Peyer's patch (tissue), 4 donors: Measurements from ENCODE around the gene KIAA1671. TPM values are rescaled to one million over a fixed set of nuclear protein-coding genes. Genes with fewer than 3 reads are reported as not detected.

Experiments used
- DNase-seq, 3 donors: peaks; one replicate each; pipeline ENCODE4 v3.0.0-alpha.2; 2017 to 2019
- H3K27ac ChIP-seq, 4 donors: fragments of 200-600 bp; sonication (generic); one replicate each; pipeline ENCODE4 v1.5.1; 2016 to 2019
- H3K27me3 ChIP-seq, 2 donors: fragments of 200-600 bp; sonication (generic); one replicate each; pipeline ENCODE4 v1.5.1; 2019
- H3K36me3 ChIP-seq, 3 donors: fragments of 200-600 bp; sonication (generic); one replicate each; pipeline ENCODE4 v1.5.1; 2016 to 2019
- H3K4me1 ChIP-seq, 4 donors: fragments of 200-600 bp; sonication (generic); one replicate each; pipeline ENCODE4 v1.5.1; 2016 to 2019
- H3K4me3 ChIP-seq, 4 donors: fragments of 200-600 bp; sonication (generic); 1 replicate in 3 of 4; 2 replicates in 1 of 4; pipeline ENCODE4 v1.5.1; 2016 to 2019; ENCODE audit warnings: mild to moderate bottlenecking in 1 of 4
- H3K9me3 ChIP-seq, 4 donors: fragments of 200-600 bp; sonication (generic); one replicate each; pipeline ENCODE4 v1.5.1; 2016 to 2019; ENCODE audit warnings: mild to moderate bottlenecking in 1 of 4
- POLR2A ChIP-seq, 2 donors: fragments of 450-650 bp; IDR thresholded peaks; one replicate each; pipeline ENCODE4 v1.5.1; 2017; ENCODE audit warnings: antibody characterized with exemption in 2 of 2, mild to moderate bottlenecking in 2 of 2, moderate library complexity in 2 of 2
- total RNA-seq, 4 donors: library from RNA; depleted of rRNA; stranded (reverse); fragments of >200 nt; gene quantifications; one replicate each; pipeline ENCODE4 v1.1.0, GENCODE V29; 2016
- TF ChIP-seq, protein P1 (sequence below), 6 experiments: fragments of 450-650 bp in 4 of 6; fragments of 200-600 bp in 2 of 6; sonication (generic) in 1 of 6; IDR thresholded peaks; one replicate each; pipeline ENCODE4 v1.5.1; 2017 to 2019; ENCODE audit warnings: antibody characterized with exemption in 6 of 6, mild to moderate bottlenecking in 3 of 6, moderate library complexity in 1 of 6

Gene KIAA1671
- total RNA-seq, 4 donors from 2014 or later, result 41.3 to 149 (median 113) TPM

DNA sequence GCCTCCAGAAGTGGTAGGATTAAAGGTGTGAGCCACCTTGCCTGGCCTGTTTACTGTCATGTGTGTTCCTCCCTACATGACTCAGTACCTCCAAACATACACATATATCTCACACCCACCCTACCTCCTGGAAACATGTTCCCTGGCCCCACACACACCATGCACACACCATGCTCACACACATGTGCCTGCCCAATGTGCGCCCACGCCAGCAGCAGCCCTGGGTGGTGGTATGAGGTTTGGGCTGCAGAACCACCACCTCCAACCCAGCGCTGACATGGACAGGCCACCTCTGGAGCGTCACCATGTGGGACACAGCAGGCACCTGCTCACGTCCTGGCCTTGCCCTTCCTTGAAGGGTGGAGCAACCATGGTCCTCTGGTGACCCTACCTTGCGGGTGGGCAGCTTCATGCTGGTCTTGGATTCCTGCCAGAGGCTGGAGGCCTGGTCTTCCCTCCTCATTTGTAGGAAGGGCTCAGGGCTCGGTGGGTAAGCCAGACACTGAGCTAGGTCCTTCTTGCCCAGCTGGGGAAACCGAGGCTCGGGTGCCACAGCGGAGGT is 37.9 kb downstream of the KIAA1671 start:
- TF ChIP-seq, protein P1, sequence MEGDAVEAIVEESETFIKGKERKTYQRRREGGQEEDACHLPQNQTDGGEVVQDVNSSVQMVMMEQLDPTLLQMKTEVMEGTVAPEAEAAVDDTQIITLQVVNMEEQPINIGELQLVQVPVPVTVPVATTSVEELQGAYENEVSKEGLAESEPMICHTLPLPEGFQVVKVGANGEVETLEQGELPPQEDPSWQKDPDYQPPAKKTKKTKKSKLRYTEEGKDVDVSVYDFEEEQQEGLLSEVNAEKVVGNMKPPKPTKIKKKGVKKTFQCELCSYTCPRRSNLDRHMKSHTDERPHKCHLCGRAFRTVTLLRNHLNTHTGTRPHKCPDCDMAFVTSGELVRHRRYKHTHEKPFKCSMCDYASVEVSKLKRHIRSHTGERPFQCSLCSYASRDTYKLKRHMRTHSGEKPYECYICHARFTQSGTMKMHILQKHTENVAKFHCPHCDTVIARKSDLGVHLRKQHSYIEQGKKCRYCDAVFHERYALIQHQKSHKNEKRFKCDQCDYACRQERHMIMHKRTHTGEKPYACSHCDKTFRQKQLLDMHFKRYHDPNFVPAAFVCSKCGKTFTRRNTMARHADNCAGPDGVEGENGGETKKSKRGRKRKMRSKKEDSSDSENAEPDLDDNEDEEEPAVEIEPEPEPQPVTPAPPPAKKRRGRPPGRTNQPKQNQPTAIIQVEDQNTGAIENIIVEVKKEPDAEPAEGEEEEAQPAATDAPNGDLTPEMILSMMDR (IDR thresholded peaks at IDR 0.05), result no peak
- no peak for TF ChIP-seq POLR2A (IDR thresholded peaks at IDR 0.05)
- no peak overlapping the region for H3K4me3 ChIP-seq
- peak overlapping the region in 3 of 4 donors; percentile 64 to 89 (median 85) for H3K27ac ChIP-seq
- DNase-seq, result no peak
- H3K36me3 ChIP-seq, result no peaks in the 10 kb centered on the region
- peaks cover 0 to 40% (median 2%) of the 10 kb centered on the region in 4 donors for H3K4me1 ChIP-seq
- no peaks in the 10 kb centered on the region for H3K27me3 ChIP-seq
- no peaks in the 10 kb centered on the region for H3K9me3 ChIP-seq

DNA sequence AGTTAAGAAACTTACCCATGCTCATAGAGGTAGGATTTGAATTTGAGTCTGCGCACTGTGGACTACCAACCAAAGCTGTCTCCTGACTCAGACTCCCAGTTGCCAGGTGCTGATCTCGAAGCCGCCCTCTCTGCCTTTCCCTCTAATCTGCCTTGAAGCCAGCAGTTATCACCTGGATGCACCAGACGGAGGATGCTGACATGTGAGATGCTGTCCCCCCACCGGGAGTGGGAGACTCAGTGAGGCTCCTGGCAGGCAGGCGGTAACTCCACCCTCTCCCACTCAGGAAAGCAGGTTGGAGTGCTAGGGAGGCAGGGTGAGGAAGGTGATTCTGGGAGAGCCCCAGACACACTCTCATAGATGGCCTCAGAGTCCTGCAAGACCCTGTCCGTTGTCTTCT is 40.4 kb downstream of the KIAA1671 start:
- DNase-seq, result no peak
- no peaks in the 10 kb centered on the region for H3K9me3 ChIP-seq
- peaks cover 0 to 58% (median 2%) of the 10 kb centered on the region in 4 donors for H3K4me1 ChIP-seq
- peak overlapping the region in 2 of 4 donors; percentile 85 for H3K27ac ChIP-seq
- TF ChIP-seq, protein P1 (IDR thresholded peaks at IDR 0.05), result no peak
- no peak for TF ChIP-seq POLR2A (IDR thresholded peaks at IDR 0.05)
- no peaks in the 10 kb centered on the region for H3K36me3 ChIP-seq
- no peaks in the 10 kb centered on the region for H3K27me3 ChIP-seq
- H3K4me3 ChIP-seq, result no peak overlapping the region

- Histone ChIP-seq H3K27me3 (no peaks in the 10 kb centered on the region), H3K9me3 (no peaks in the 10 kb centered on the region), H3K4me1 (peaks cover 0 to 58% (median 2%) of the 10 kb centered on the region in 4 donors), H3K36me3 (no peaks in the 10 kb centered on the region), H3K4me3 (no peak overlapping the region), H3K27ac (peak overlapping the region in 3 of 4 donors; percentile 32 to 85 (median 78))
- TF ChIP-seq, protein P1 (IDR thresholded peaks at IDR 0.05), result peak in 4 of 6 experiments; percentile 15 to 87 (median 79)
- no peak for TF ChIP-seq POLR2A (IDR thresholded peaks at IDR 0.05)
- DNase-seq, result peak in 2 of 3 donors; percentile 85 to 88
These were observed 41.7 kb downstream of the KIAA1671 start for GRCh38 chr22:24994070-24994763.

- H3K27ac ChIP-seq, result no peak overlapping the region
These were observed 43.2 kb downstream of the KIAA1671 start for GRCh38 chr22:24995649-24996180.

DNA sequence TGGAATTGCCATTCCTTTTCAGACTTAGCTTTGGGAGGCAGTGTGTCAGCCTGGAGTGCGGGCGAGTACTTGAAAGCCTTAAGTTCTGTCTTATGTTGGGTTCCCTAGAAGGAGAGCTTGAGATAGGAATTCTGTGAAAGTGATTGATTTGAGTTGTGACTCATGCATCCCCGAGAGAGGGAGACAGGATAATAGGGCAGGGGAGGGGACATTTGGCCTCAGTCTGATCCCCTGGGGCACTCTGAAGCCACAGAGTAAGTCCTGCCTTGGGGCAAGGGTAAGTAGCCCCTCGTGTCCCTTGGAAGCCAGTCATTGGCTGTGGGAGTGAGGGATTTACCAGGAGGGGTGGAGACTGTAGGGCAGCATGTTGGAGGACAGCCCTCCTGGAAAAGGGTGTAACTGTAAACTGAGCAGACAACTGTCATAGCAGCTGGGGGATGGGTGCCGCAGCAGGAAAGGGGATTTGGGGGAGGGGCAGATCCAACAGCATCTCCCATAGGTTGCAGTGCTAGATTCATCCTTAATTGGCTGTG is 44.0 kb downstream of the KIAA1671 start:
- no peak overlapping the region for H3K4me3 ChIP-seq
- no peaks in the 10 kb centered on the region for H3K36me3 ChIP-seq
- peak overlapping the region in 1 of 4 donors; percentile 15 for H3K27ac ChIP-seq
- no peaks in the 10 kb centered on the region for H3K9me3 ChIP-seq
- peaks cover 0 to 42% (median 0%) of the 10 kb centered on the region in 4 donors for H3K4me1 ChIP-seq
- TF ChIP-seq POLR2A (IDR thresholded peaks at IDR 0.05), result no peak
- TF ChIP-seq, protein P1 (IDR thresholded peaks at IDR 0.05), result no peak
- DNase-seq, result peak in 1 of 3 donors; percentile 48
- no peaks in the 10 kb centered on the region for H3K27me3 ChIP-seq

More at GRCh38 chr22:24995649-24996180, 43.2 kb downstream of the KIAA1671 start:
- DNase-seq, result no peak
- Histone ChIP-seq H3K9me3 (no peaks in the 10 kb centered on the region), H3K4me3 (no peak overlapping the region), H3K36me3 (no peaks in the 10 kb centered on the region), H3K4me1 (peaks cover 0 to 48% (median 2%) of the 10 kb centered on the region in 4 donors), H3K27me3 (no peaks in the 10 kb centered on the region)
- TF ChIP-seq POLR2A (IDR thresholded peaks at IDR 0.05), result no peak
- TF ChIP-seq, protein P1 (IDR thresholded peaks at IDR 0.05), result no peak
